ENCODE results near the gene SCLY.
"Not testable (repeated sequence)": the region's sequence is repeated elsewhere in the genome, so short reads cannot be mapped to it uniquely, and the experiment has no call there.

Gene SCLY

GRCh38 chr2:238030422-238031155 lies 30.2 kb upstream of the SCLY start:
- no peak overlapping the region for H3K27ac ChIP-seq
- TF ChIP-seq ZFX (IDR thresholded peaks at IDR 0.05; ENCODE audit: borderline replicate concordance) (no peak), CTCF (IDR thresholded peaks at IDR 0.05) (no peak)

GRCh38 chr2:238031751-238032150 lies 29.1 kb upstream of the SCLY start:
- TF ChIP-seq ZFX (IDR thresholded peaks at IDR 0.05; ENCODE audit: borderline replicate concordance) (no peak), CTCF (IDR thresholded peaks at IDR 0.05) (no peak)
- H3K27ac ChIP-seq = no peak overlapping the region

GRCh38 chr2:238032755-238033337 lies 28.0 kb upstream of the SCLY start:
- TF ChIP-seq ZFX (IDR thresholded peaks at IDR 0.05; ENCODE audit: borderline replicate concordance) = no peak
- TF ChIP-seq CTCF (IDR thresholded peaks at IDR 0.05) = no peak
- no peak overlapping the region for H3K27ac ChIP-seq

- H3K27ac ChIP-seq = not testable (repeated sequence)
Measured at GRCh38 chr2:238033991-238034390, 26.8 kb upstream of the SCLY start.

GRCh38 chr2:238038203-238038602 lies 22.6 kb upstream of the SCLY start:
- no peak overlapping the region for H3K27ac ChIP-seq
- no peak for TF ChIP-seq ZFX (IDR thresholded peaks at IDR 0.05; ENCODE audit: borderline replicate concordance)
- TF ChIP-seq CTCF (IDR thresholded peaks at IDR 0.05) = no peak

GRCh38 chr2:238039151-238039550 lies 21.6 kb upstream of the SCLY start:
- TF ChIP-seq ZFX (IDR thresholded peaks at IDR 0.05; ENCODE audit: borderline replicate concordance) = no peak
- no peak for TF ChIP-seq CTCF (IDR thresholded peaks at IDR 0.05)
- H3K27ac ChIP-seq = no peak overlapping the region

GRCh38 chr2:238039985-238040384 lies 20.8 kb upstream of the SCLY start:
- H3K27ac ChIP-seq = no peak overlapping the region
- TF ChIP-seq CTCF (IDR thresholded peaks at IDR 0.05) (no peak), ZFX (IDR thresholded peaks at IDR 0.05; ENCODE audit: borderline replicate concordance) (no peak)
